ENCODE data around the gene CORO1C. TPM values are rescaled to one million over a fixed set of nuclear protein-coding genes. Genes with fewer than 3 reads are reported as not detected.

The CORO1C gene
- polyA plus RNA-seq, 1 of the 3 experiments (the other 2 are of a cell fraction) = 150 TPM

DNA sequence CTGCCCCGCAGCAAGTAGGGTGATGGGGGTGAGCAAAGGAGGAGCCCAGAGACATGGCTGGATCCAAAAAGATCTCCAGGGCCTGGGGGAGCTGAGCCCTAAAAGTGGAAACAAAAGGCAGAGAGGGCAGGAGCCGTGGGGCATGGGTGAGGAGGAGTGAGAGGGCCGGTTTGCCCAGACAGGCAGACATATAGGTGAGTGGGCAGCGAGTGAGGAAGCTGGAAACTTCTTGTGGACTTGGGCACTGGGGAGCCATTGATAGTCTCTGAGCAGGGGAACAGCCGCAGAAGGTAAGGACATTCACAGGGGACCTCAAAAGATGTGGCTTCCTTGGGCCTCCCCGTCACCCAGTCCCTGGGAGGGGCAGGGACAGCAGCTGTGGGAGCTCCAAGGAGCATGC is 116.7 kb downstream of the CORO1C start:
- H3F3A ChIP-seq (replicated peaks; ENCODE audit: insufficient read depth) = peaks cover 6% of the 10 kb centered on the region
- H3K27ac ChIP-seq (ENCODE audit: low read depth in 2 of 2, low read length in 1 of 2) = no peak overlapping the region
- H2AFZ ChIP-seq (ENCODE audit: low read depth) = no peak overlapping the region
- ChIA-PET POLR2A (no interaction called here), CTCF (interaction anchor here (1.5 to 19.2 kb wide), 2 partner anchors 39 to 48 kb away, joined by 3 to 503 read pairs; partner anchors contain the start of genes ISCU and SART3)
- no peak for TF ChIP-seq RFX5 (IDR thresholded peaks at IDR 0.05; ENCODE audit: low read length)
- H3K79me2 ChIP-seq (ENCODE audit: insufficient read depth) = no peaks in the 10 kb centered on the region
- H3K4me3 ChIP-seq (ENCODE audit: low read depth in 2 of 2, low read length in 1 of 2) = no peak overlapping the region
- no peak overlapping the region for H3K4me2 ChIP-seq
- DNase-seq = no peak
- no peaks in the 10 kb centered on the region for H3K9me2 ChIP-seq
- 81% methylated on average over 5 of the region's 6 CpGs for WGBS (ENCODE audit: low lambda C conversion rate)
- H3K36me3 ChIP-seq (replicated peaks in 1 of 2; ENCODE audit: control insufficient read depth in 1 of 2, insufficient read depth in 2 of 2, low read length in 1 of 2) = no peaks in the 10 kb centered on the region
- no peaks in the 10 kb centered on the region for H3K9me3 ChIP-seq
- no peaks in the 10 kb centered on the region for H4K20me1 ChIP-seq (ENCODE audit: insufficient read depth)
- no peak overlapping the region for H3K9ac ChIP-seq
- no peaks in the 10 kb centered on the region for H3K27me3 ChIP-seq (ENCODE audit: insufficient read depth)
- H3K4me1 ChIP-seq (ENCODE audit: control insufficient read depth in 1 of 2, insufficient read depth in 2 of 2, low read depth in 1 of 2, low read length in 1 of 2) = peaks cover 3 to 8% of the 10 kb centered on the region in 2 experiments; a peak in 3 of 4 replicates

DNA sequence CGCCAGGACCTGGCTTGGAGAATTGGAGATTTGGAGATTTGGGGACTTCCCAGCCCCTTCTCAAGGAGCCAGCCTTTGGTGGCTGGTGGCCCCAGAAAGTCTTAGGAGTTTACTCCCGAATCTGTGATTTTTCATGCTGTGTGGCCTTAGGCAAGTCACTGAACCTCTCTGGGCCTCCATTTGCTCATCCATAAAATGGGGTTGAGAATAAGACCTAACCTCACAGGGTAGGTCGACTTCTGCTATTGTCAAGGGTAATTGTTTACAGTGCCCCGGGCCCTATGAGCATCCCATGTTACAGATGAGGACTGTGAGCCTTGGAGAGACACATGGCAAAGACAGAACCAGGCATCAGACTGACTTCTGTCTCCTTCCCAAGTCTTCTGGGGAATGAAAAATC is 117.3 kb downstream of the CORO1C start:
- TF ChIP-seq RAD21 (IDR thresholded peaks at IDR 0.05; ENCODE audit: low read length) (no peak), NFIC (IDR thresholded peaks at IDR 0.05; ENCODE audit: borderline replicate concordance) (no peak), POLR2AphosphoS5 (IDR thresholded peaks at IDR 0.05; ENCODE audit: low read depth, low read length) (no peak), EP300 (IDR thresholded peaks at IDR 0.05; ENCODE audit: borderline replicate concordance in 1 of 2, low read depth in 1 of 2, low read length in 1 of 2) (no peak), RXRA (IDR thresholded peaks at IDR 0.05; ENCODE audit: borderline replicate concordance, low read depth) (no peak), FOXJ3 (CRISPR knock-in tag; IDR thresholded peaks at IDR 0.05) (no peak), RCOR1 (IDR thresholded peaks at IDR 0.05; ENCODE audit: low read length) (no peak), RFX5 (IDR thresholded peaks at IDR 0.05; ENCODE audit: low read length) (no peak), YY1 (IDR thresholded peaks at IDR 0.05; ENCODE audit: low read depth) (no peak), CHD2 (IDR thresholded peaks at IDR 0.05; ENCODE audit: low read length, partially characterized antibody) (no peak), TEAD4 (IDR thresholded peaks at IDR 0.05; ENCODE audit: borderline replicate concordance, insufficient read depth) (no peak), JUND (IDR thresholded peaks at IDR 0.05) (no peak), EZH2phosphoT487 (IDR thresholded peaks at IDR 0.05; ENCODE audit: borderline replicate concordance, low read depth) (no peak), ELF1 (IDR thresholded peaks at IDR 0.05) (no peak), MXI1 (IDR thresholded peaks at IDR 0.05; ENCODE audit: low read depth, low read length) (no peak)
- TF ChIP-seq, protein P1, sequence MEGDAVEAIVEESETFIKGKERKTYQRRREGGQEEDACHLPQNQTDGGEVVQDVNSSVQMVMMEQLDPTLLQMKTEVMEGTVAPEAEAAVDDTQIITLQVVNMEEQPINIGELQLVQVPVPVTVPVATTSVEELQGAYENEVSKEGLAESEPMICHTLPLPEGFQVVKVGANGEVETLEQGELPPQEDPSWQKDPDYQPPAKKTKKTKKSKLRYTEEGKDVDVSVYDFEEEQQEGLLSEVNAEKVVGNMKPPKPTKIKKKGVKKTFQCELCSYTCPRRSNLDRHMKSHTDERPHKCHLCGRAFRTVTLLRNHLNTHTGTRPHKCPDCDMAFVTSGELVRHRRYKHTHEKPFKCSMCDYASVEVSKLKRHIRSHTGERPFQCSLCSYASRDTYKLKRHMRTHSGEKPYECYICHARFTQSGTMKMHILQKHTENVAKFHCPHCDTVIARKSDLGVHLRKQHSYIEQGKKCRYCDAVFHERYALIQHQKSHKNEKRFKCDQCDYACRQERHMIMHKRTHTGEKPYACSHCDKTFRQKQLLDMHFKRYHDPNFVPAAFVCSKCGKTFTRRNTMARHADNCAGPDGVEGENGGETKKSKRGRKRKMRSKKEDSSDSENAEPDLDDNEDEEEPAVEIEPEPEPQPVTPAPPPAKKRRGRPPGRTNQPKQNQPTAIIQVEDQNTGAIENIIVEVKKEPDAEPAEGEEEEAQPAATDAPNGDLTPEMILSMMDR (IDR thresholded peaks at IDR 0.05) = no peak
- TF ChIP-seq, protein P2, sequence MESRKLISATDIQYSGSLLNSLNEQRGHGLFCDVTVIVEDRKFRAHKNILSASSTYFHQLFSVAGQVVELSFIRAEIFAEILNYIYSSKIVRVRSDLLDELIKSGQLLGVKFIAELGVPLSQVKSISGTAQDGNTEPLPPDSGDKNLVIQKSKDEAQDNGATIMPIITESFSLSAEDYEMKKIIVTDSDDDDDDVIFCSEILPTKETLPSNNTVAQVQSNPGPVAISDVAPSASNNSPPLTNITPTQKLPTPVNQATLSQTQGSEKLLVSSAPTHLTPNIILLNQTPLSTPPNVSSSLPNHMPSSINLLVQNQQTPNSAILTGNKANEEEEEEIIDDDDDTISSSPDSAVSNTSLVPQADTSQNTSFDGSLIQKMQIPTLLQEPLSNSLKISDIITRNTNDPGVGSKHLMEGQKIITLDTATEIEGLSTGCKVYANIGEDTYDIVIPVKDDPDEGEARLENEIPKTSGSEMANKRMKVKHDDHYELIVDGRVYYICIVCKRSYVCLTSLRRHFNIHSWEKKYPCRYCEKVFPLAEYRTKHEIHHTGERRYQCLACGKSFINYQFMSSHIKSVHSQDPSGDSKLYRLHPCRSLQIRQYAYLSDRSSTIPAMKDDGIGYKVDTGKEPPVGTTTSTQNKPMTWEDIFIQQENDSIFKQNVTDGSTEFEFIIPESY (IDR thresholded peaks at IDR 0.05; ENCODE audit: borderline replicate concordance, low read depth) = no peak
- TF ChIP-seq, protein P3, sequence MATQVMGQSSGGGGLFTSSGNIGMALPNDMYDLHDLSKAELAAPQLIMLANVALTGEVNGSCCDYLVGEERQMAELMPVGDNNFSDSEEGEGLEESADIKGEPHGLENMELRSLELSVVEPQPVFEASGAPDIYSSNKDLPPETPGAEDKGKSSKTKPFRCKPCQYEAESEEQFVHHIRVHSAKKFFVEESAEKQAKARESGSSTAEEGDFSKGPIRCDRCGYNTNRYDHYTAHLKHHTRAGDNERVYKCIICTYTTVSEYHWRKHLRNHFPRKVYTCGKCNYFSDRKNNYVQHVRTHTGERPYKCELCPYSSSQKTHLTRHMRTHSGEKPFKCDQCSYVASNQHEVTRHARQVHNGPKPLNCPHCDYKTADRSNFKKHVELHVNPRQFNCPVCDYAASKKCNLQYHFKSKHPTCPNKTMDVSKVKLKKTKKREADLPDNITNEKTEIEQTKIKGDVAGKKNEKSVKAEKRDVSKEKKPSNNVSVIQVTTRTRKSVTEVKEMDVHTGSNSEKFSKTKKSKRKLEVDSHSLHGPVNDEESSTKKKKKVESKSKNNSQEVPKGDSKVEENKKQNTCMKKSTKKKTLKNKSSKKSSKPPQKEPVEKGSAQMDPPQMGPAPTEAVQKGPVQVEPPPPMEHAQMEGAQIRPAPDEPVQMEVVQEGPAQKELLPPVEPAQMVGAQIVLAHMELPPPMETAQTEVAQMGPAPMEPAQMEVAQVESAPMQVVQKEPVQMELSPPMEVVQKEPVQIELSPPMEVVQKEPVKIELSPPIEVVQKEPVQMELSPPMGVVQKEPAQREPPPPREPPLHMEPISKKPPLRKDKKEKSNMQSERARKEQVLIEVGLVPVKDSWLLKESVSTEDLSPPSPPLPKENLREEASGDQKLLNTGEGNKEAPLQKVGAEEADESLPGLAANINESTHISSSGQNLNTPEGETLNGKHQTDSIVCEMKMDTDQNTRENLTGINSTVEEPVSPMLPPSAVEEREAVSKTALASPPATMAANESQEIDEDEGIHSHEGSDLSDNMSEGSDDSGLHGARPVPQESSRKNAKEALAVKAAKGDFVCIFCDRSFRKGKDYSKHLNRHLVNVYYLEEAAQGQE (IDR thresholded peaks at IDR 0.05; ENCODE audit: low read depth, low read length) = no peak
- TF ChIP-seq, protein P4, sequence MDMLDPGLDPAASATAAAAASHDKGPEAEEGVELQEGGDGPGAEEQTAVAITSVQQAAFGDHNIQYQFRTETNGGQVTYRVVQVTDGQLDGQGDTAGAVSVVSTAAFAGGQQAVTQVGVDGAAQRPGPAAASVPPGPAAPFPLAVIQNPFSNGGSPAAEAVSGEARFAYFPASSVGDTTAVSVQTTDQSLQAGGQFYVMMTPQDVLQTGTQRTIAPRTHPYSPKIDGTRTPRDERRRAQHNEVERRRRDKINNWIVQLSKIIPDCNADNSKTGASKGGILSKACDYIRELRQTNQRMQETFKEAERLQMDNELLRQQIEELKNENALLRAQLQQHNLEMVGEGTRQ (IDR thresholded peaks at IDR 0.05; ENCODE audit: borderline replicate concordance, low read depth, low read length) = no peak
- TF ChIP-seq, protein P5, sequence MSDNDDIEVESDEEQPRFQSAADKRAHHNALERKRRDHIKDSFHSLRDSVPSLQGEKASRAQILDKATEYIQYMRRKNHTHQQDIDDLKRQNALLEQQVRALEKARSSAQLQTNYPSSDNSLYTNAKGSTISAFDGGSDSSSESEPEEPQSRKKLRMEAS (IDR thresholded peaks at IDR 0.05; ENCODE audit: low read depth) = no peak
- Histone ChIP-seq H3K36me3 (replicated peaks in 1 of 2; ENCODE audit: control insufficient read depth in 1 of 2, insufficient read depth in 2 of 2, low read length in 1 of 2) (no peaks in the 10 kb centered on the region), H3K27me3 (ENCODE audit: insufficient read depth) (no peaks in the 10 kb centered on the region), H3K4me3 (ENCODE audit: low read depth in 2 of 2, low read length in 1 of 2) (no peak overlapping the region), H3K79me2 (ENCODE audit: insufficient read depth) (no peaks in the 10 kb centered on the region), H3F3A (replicated peaks; ENCODE audit: insufficient read depth) (peaks cover 6% of the 10 kb centered on the region), H3K4me2 (no peak overlapping the region), H2AFZ (ENCODE audit: low read depth) (no peak overlapping the region), H3K9ac (no peak overlapping the region), H3K9me3 (no peaks in the 10 kb centered on the region), H3K9me2 (no peaks in the 10 kb centered on the region), H4K20me1 (ENCODE audit: insufficient read depth) (no peaks in the 10 kb centered on the region), H3K27ac (ENCODE audit: low read depth in 2 of 2, low read length in 1 of 2) (no peak overlapping the region), H3K4me1 (ENCODE audit: control insufficient read depth in 1 of 2, insufficient read depth in 2 of 2, low read depth in 1 of 2, low read length in 1 of 2) (peaks cover 7 to 12% of the 10 kb centered on the region in 2 experiments; a peak in 3 of 4 replicates)
- 55% methylated on average over 3 of the region's 4 CpGs for WGBS (ENCODE audit: low lambda C conversion rate)
- ChIA-PET POLR2A (no interaction called here), CTCF (interaction anchor here (19.2 kb wide), 1 partner anchor 47 kb away, joined by 503 read pairs; the partner anchor contains the start of genes ISCU and SART3)
- no peak for DNase-seq
